ENCODE measurements around the gene GPR132.
A peak's percentile ranks its signal among the peaks of the same experiment; 100 is the strongest.
"Not testable (repeated sequence)": the region's sequence is repeated elsewhere in the genome, so short reads cannot be mapped to it uniquely, and the experiment has no call there.

The GPR132 gene

GRCh38 chr14:105076296-105076804 is 11.1 kb upstream of the GPR132 start:
- DNase-seq (ENCODE audit: low read depth in 1 of 2, low spot score in 1 of 2) = no peak

DNA sequence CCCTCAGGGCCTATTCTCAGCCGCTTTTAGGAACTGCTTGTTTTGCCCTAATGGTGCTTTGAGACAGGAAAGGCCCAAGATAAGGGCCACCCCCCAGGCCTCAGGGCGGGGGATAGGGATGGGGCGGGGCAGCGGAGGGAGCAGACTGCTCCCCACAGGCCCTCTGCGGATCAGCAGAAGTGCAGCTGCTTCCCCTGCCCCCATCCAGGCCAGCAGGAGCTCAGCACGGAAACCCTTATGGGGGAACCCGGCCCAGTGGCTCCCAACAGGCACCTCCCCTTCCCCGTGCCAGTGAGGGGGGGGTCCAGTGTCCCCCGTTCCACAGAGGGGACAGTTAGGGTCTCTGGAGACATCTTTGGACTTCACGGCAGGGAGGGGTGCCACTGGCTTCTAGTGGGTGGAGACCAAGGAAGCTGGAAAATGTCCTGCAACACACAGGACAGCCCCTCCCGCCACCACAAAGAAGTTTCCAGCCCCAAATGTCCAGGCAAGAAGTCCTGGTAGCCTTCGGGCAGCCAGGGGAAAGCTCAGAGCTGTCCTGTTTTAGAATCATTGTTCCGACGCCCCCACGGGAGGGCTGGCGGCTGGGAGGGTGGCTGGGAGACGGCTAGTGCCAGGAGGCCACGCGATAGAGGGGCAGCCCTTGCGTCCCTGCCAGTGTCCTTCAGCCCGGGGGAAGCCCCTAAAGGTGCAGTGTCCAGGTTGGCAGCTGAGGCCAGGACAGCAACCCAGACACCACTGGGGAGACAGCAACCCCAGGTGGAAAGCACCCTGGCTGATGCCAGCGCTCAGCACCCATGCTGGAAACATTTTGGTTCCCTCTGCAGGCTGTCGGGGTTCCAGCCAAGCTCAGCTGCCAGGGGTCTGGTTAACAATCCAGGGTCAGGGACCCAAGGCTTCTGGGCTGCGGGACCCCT is 10.4 kb upstream of the GPR132 start:
- DNase-seq (ENCODE audit: low read depth in 1 of 2, low spot score in 1 of 2) = no peak

DNA sequence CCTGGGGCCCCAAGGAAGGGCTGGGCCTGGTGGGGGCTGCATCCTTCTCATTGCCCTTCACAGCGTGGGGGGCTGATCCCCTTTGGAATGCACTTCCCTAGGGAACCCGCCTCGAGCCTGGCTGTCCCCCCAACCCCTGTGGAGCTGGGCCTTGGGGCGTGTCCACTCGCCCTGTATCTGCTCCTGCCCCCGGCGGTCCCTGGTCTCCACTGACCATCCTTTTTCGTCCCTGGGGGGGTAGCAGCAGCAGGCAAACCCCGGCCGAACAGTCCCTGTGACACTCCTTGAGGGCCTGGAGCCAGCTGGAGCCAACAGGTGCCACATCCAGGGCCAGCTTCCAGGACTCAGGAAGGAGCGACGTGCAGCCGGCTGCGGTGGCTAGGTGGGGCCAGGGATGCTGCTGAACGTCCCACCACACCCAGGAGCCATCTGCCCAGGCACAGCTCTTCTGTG is 9.4 kb upstream of the GPR132 start:
- DNase-seq (ENCODE audit: low read depth in 1 of 2, low spot score in 1 of 2) = no peak

- no peak for DNase-seq (ENCODE audit: low read depth in 1 of 2, low spot score in 1 of 2)
Measured at GRCh38 chr14:105073720-105074600, 8.7 kb upstream of the GPR132 start.

DNA sequence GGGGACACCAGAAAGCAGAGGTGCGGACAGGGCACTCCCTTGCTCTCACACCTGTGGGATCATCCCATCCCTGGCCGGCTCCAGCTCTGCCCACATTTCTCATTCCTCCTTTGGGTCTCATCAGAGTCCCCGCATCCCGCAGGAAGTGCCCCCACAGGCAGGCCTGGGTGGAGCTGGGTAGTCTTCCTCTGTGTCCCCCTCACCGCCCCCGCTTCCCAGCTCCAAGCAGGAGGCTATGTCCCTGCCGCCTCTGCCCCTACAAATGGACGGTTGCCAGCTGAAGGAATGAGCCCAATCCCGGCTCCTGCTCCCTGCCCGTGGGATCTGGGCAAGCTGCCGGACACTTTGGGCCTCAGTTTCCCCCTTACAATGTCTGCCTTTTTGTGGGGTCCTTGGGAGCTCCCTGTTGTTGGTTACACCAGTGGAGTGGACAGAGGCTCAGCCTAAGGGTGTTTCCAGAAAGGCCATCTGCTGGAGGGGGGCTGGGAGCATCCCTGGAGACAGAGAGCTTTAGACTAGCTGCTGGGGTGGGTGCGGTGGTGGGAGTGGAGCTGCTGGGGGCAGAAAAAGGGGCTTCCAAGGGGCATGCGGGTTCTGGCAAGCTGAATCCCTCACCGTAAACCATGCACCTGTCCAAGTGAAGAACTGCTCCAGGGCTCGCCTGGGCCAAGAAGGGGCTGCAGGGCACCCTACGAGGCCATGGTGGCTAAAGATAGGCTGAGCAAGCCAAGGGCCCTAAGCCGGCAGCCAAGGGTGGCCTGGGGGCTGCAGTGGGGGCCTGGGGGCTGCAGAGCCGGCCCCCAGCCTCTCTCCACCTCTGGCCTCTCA is 7.9 kb upstream of the GPR132 start:
- no peak for DNase-seq (ENCODE audit: low read depth in 1 of 2, low spot score in 1 of 2)

GRCh38 chr14:105072381-105072861 is 7.2 kb upstream of the GPR132 start:
- no peak for DNase-seq (ENCODE audit: low read depth in 1 of 2, low spot score in 1 of 2)

GRCh38 chr14:105071942-105072341 is 6.7 kb upstream of the GPR132 start:
- DNase-seq (ENCODE audit: low read depth in 1 of 2, low spot score in 1 of 2) = no peak

DNA sequence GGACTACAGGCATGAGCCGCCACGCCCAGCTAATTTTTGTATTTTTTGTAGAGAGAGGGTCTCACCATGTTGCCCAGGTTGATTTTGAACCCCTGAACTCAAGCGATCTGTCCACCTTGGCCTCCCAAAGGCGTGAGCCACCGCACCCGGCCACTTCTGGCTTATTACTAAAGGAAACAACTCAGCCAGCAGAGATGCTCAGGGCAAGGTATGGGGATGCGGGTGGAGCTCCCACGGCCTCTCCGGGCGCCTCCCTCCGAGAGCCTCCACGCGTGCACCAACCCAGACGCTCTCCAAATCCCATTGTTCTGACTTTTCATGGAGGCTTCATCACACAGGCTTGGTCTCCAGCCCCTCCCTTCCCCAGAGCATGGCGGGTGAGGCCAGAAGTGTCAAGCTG is 6.1 kb upstream of the GPR132 start:
- no peak for DNase-seq (ENCODE audit: low read depth in 1 of 2, low spot score in 1 of 2)

DNA sequence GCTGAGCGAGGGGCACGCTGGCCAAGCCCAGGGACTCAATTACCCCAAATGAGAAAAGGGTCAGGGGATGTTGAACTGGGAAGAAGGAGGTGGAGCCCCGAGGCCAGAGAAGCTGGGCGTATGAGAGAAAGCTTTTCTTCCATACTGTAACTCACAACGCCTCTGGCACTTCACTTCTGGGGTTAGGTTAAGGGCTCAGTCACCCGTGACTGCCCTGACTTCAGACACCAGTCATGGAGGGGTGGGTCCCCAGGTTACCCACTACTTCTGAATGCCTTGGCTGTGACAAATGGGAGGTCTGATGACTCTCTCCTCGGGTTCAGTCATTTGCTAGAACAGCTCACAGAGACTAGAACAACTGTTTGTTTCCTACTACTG is 5.5 kb upstream of the GPR132 start:
- no peak for DNase-seq (ENCODE audit: low read depth in 1 of 2, low spot score in 1 of 2)

GRCh38 chr14:105069871-105070759 is 4.9 kb upstream of the GPR132 start:
- DNase-seq (ENCODE audit: low read depth in 1 of 2, low spot score in 1 of 2) = peak in 1 of 2 donors; percentile 44

DNA sequence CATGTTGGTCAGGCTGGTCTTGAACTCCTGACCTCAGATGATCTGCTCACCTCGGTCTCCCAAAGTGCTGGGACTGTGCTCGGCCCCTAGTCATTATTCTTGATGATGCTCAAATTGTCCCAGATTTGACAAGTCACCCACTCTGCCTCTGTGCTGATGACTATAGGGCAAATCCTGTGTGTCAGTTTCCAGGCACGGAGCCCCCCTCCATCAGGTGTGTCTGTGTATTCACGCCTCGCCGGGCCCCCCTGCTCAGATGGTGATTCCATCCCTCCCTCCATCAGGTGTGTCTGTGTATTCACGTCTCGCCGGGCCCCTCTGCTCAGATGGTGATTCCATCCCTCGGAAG is 4.3 kb upstream of the GPR132 start:
- no peak for DNase-seq (ENCODE audit: low read depth in 1 of 2, low spot score in 1 of 2)

DNA sequence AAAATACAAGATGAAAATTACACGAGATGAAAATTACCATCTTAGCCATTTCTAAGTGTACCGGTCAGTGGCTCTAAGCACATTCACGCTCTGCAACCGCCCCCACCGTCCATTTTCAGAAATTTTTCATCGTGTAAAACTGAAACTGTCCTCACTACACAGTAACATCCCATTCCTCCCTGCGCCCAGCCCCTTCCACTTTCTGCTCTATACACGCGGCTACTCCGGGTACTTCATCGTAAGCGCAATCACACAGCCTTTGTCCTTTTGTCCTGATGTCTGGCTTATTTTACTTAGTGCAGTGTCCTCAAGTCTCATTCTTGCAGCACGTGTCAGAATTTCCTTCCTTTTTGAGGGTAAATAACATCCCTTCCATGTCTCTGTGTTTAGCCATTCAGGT is 3.6 kb upstream of the GPR132 start:
- DNase-seq (ENCODE audit: low read depth in 1 of 2, low spot score in 1 of 2) = no peak

- no peak for DNase-seq (ENCODE audit: low read depth in 1 of 2, low spot score in 1 of 2)
Measured at GRCh38 chr14:105067969-105068301, 2.7 kb upstream of the GPR132 start.

GRCh38 chr14:105067140-105067968 is 2.1 kb upstream of the GPR132 start:
- peak in 1 of 2 donors; percentile 60 for DNase-seq (ENCODE audit: low read depth in 1 of 2, low spot score in 1 of 2)

DNA sequence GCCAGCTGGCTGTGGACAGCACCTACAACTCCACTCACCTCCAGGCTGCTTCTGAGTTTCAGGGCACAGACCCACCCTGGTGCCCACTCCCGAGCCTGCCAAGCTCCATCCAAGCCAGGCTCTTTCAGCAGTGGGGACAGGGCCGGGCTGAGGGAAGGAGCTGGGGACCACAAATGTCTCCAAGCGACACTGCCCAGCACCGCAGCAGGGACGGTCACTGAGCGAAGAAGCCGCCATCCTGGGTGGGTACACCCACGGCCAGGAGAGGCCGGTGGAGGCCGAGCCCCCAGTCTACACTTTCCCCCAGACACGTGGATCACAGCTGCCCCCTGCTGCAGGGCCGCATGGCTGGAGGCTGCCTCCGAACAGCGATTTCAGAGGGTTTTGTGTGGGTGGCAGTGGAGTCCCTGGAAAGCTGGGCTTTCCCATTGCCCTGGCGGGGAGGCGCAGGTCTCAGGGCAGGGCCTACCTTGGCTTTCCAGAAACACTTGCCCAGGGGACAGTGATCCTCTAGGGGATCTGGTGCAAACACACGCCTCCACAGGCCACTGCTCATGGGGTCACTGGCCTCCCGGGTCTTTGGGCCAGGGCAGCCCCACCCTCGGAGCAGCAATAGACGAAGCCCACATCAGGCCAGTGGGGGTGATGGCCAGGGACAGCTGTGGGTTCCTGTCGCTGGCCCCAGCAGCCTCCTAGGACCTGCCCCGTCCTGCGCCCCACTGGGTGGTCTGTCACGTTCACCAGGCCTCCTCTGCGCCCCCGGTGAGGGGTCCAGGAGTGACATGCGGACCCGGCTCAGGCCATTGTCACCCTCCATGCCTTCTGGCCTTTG is 1.2 kb upstream of the GPR132 start:
- no peak for DNase-seq (ENCODE audit: low read depth in 1 of 2, low spot score in 1 of 2)

- no peak for DNase-seq (ENCODE audit: low read depth in 1 of 2, low spot score in 1 of 2)
Measured at GRCh38 chr14:105064721-105065143, 498 bp downstream of the GPR132 start.

DNA sequence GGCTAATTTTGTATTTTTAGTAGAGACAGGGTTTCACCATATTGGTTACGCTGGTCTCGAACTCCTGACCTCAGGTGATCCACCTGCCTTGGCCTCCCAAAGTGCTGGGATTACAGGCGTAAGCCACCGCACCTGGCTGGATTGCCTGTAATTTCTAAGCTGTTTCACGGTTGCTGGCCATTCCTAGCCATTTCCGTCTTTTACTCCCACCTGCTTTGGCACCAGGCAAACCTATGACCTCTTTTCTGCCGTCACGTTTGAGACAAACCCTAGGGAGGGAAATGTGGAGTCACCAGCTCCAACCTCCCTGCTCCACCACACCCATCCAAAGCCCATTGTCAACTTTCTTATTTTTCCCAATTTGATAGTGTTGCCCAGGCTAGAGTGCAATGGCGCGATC is 1.2 kb downstream of the GPR132 start:
- DNase-seq (ENCODE audit: low read depth in 1 of 2, low spot score in 1 of 2) = no peak

DNA sequence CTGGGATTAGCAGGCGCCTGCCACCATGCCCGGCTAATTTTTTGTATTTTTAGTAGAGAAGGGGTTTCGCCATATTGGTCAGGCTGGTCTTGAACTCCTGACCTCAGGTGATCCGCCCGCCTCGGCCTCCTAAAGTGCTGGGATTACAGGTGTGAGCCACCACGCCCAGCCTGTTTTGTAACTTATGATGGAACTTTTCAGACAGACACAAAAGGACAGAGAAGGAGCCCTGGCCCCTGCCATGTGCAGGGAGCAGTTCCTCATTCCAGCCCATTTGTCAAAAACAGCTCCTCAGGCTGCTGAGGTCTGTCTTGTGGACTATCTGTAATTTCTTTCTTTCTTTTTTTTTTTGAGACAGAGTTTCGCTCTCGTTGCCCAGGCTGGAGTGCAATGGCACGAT is 1.7 kb downstream of the GPR132 start:
- not testable (repeated sequence) for DNase-seq (ENCODE audit: low read depth in 1 of 2, low spot score in 1 of 2)

Data from activated CD4-positive, alpha-beta T cell treated with anti-CD3 and anti-CD28 coated beads, Interleukin-2, amount 50 U/mL, for 24 hours (primary cell).